Sigmoid colon (tissue), 7 donors: ENCODE data around the gene DAO. TPM values are rescaled to one million over a fixed set of nuclear protein-coding genes. Genes with fewer than 3 reads are reported as not detected.

Experiments
- DNase-seq: peaks from one replicate; pipeline ENCODE4 v3.0.0-alpha.2; 2019
- H3K27ac ChIP-seq, 4 donors: fragments of 200-600 bp; sonication (generic); one replicate each; pipeline ENCODE4 v1.5.1; 2016 to 2019; ENCODE audit warnings: mild to moderate bottlenecking in 1 of 4
- H3K27me3 ChIP-seq, 3 donors: fragments of 200-600 bp; sonication (generic); one replicate each; pipeline ENCODE4 v1.5.1; 2019; ENCODE audit warnings: mild to moderate bottlenecking in 1 of 3
- H3K36me3 ChIP-seq, 4 donors: fragments of 200-600 bp; sonication (generic); one replicate each; pipeline ENCODE4 v1.5.1; 2016 to 2019
- H3K4me1 ChIP-seq, 4 donors: fragments of 200-600 bp; sonication (generic); one replicate each; pipeline ENCODE4 v1.5.1; 2017 to 2019
- H3K4me3 ChIP-seq, 4 donors: fragments of 200-600 bp; sonication (generic); one replicate each; pipeline ENCODE4 v1.5.1; 2017 to 2019; ENCODE audit warnings: mild to moderate bottlenecking in 2 of 4, moderate library complexity in 1 of 4
- H3K9me3 ChIP-seq, 4 donors: fragments of 200-600 bp in 3 of 4; sonication (generic) in 3 of 4; one replicate each; pipeline versions ENCODE4 v1.5.1 to v1.6.1; 2013 to 2019
- CTCF ChIP-seq, 4 experiments: fragments of 450-650 bp in 3 of 4; fragments of 200-600 bp in 1 of 4; IDR thresholded peaks; one replicate each; pipeline ENCODE4 v1.5.1; 2016 to 2019; ENCODE audit warnings: antibody characterized with exemption in 4 of 4, mild to moderate bottlenecking in 3 of 4, moderate library complexity in 2 of 4
- EP300 ChIP-seq, 4 donors: sonication (generic); formaldehyde crosslinking; IDR thresholded peaks; one replicate each; pipeline ENCODE4 v1.6.1; 2017; ENCODE audit warnings: antibody characterized with exemption in 4 of 4
- POLR2A ChIP-seq, 2 donors: fragments of 450-650 bp; IDR thresholded peaks; one replicate each; pipeline ENCODE4 v1.6.1; 2016; ENCODE audit warnings: antibody characterized with exemption in 2 of 2, mild to moderate bottlenecking in 2 of 2, moderate library complexity in 2 of 2
- POLR2AphosphoS5 ChIP-seq, 4 donors: sonication (generic); formaldehyde crosslinking; IDR thresholded peaks; one replicate each; pipeline ENCODE4 v1.6.1; 2017; ENCODE audit warnings: antibody characterized with exemption in 4 of 4
- WGBS, 2 donors: extraction: QIAGEN DNeasy Blood & Tissue Kit; methylation state at CpG; one replicate each; pipeline ENCODE4 v1.1.7; 2013; 5-methylcytosine and 5-hydroxymethylcytosine counted together
- intact Hi-C: fragments of 100-400 bp; cut with DNase I; formaldehyde crosslinking; loops from one replicate; pipeline ENCODE4 v1.15.1; 2023
- polyA plus RNA-seq, 3 donors: library from polyadenylated mRNA; stranded (reverse); fragments of 200-250 nt; gene quantifications; one replicate each; pipeline ENCODE4 v1.2.3, GENCODE V29; 2013
- total RNA-seq, 4 donors: library from RNA; depleted of rRNA; stranded (reverse); fragments of >200 nt; gene quantifications; one replicate each; pipeline ENCODE4 v1.1.0, GENCODE V29; 2016
- donor health status: healthy with polysubstance abuse.
- donor health status: Bipolar disorder and iron deficiency.
- donor health status: healthy.

The DAO gene
- total and polyA plus RNA-seq, 7 donors = 1.0 to 9.0 (median 4.2) TPM; not detected in 4

- no peaks in the 10 kb centered on the region for H3K36me3 ChIP-seq
- no peak overlapping the region for H3K4me3 ChIP-seq
- intact Hi-C loops = no loop called here
- DNase-seq = no peak
- no peaks in the 10 kb centered on the region for H3K9me3 ChIP-seq
- H3K4me1 ChIP-seq = no peaks in the 10 kb centered on the region
- no peaks in the 10 kb centered on the region for H3K27me3 ChIP-seq
- WGBS, 2 donors = 49 to 81% methylated on average over 5 of the region's 5 CpGs
- TF ChIP-seq EP300 (IDR thresholded peaks at IDR 0.05) = no peak
- no peak for TF ChIP-seq POLR2A (IDR thresholded peaks at IDR 0.05)
- no peak for TF ChIP-seq POLR2AphosphoS5 (IDR thresholded peaks at IDR 0.05)
- TF ChIP-seq CTCF (IDR thresholded peaks at IDR 0.05) = no peak
- H3K27ac ChIP-seq = peak overlapping the region in 1 of 4 donors; percentile 34
Measured at GRCh38 chr12:108905725-108906124, 25.8 kb downstream of the DAO start.

- Histone ChIP-seq H3K9me3 (no peaks in the 10 kb centered on the region), H3K4me3 (no peak overlapping the region), H3K27ac (peak overlapping the region in 1 of 4 donors; percentile 11), H3K4me1 (no peaks in the 10 kb centered on the region), H3K27me3 (no peaks in the 10 kb centered on the region), H3K36me3 (no peaks in the 10 kb centered on the region)
- TF ChIP-seq POLR2AphosphoS5 (IDR thresholded peaks at IDR 0.05) = no peak
- intact Hi-C loops = no loop called here
- no peak for DNase-seq
- 86 to 88% methylated on average over 2 of the region's 2 CpGs for WGBS, 2 donors
Measured at GRCh38 chr12:108906971-108907370, 27.1 kb downstream of the DAO start.

- H3K9me3 ChIP-seq = no peaks in the 10 kb centered on the region
- 20 to 28% methylated on average over 2 of the region's 2 CpGs for WGBS, 2 donors
- no peaks in the 10 kb centered on the region for H3K36me3 ChIP-seq
- DNase-seq = no peak
- no peak for TF ChIP-seq EP300 (IDR thresholded peaks at IDR 0.05)
- no peak for TF ChIP-seq CTCF (IDR thresholded peaks at IDR 0.05)
- TF ChIP-seq POLR2A (IDR thresholded peaks at IDR 0.05) = no peak
- TF ChIP-seq POLR2AphosphoS5 (IDR thresholded peaks at IDR 0.05) = no peak
- H3K27ac ChIP-seq = peak overlapping the region in 1 of 4 donors; percentile 11
- H3K4me1 ChIP-seq = no peaks in the 10 kb centered on the region
- intact Hi-C loops = no loop called here
- H3K4me3 ChIP-seq = no peak overlapping the region
- H3K27me3 ChIP-seq = no peaks in the 10 kb centered on the region
Measured at GRCh38 chr12:108907839-108908351, 28.0 kb downstream of the DAO start.

- no peaks in the 10 kb centered on the region for H3K4me1 ChIP-seq
- H3K9me3 ChIP-seq = no peaks in the 10 kb centered on the region
- intact Hi-C loops = no loop called here
- no peak for DNase-seq
- H3K4me3 ChIP-seq = no peak overlapping the region
- H3K36me3 ChIP-seq = no peaks in the 10 kb centered on the region
- H3K27ac ChIP-seq = no peak overlapping the region
- WGBS, 2 donors = 86 to 88% methylated on average over 5 of the region's 5 CpGs
- no peaks in the 10 kb centered on the region for H3K27me3 ChIP-seq
- TF ChIP-seq EP300 (IDR thresholded peaks at IDR 0.05) = no peak
- TF ChIP-seq POLR2AphosphoS5 (IDR thresholded peaks at IDR 0.05) = no peak
- no peak for TF ChIP-seq POLR2A (IDR thresholded peaks at IDR 0.05)
- no peak for TF ChIP-seq CTCF (IDR thresholded peaks at IDR 0.05)
Measured at GRCh38 chr12:108910336-108910735, 30.4 kb downstream of the DAO start.

GRCh38 chr12:108911915-108912314 is 32.0 kb downstream of the DAO start:
- TF ChIP-seq CTCF (IDR thresholded peaks at IDR 0.05) = no peak
- no peak for TF ChIP-seq EP300 (IDR thresholded peaks at IDR 0.05)
- TF ChIP-seq POLR2AphosphoS5 (IDR thresholded peaks at IDR 0.05) = no peak
- no peak for TF ChIP-seq POLR2A (IDR thresholded peaks at IDR 0.05)
- intact Hi-C loops = no loop called here
- WGBS, 2 donors = 33 to 67% methylated on average over 6 of the region's 6 CpGs
- Histone ChIP-seq H3K9me3 (no peaks in the 10 kb centered on the region), H3K4me3 (no peak overlapping the region), H3K27me3 (no peaks in the 10 kb centered on the region), H3K27ac (no peak overlapping the region), H3K36me3 (no peaks in the 10 kb centered on the region), H3K4me1 (no peaks in the 10 kb centered on the region)
- DNase-seq = no peak
